Thyroid gland (tissue), 4 donors: ENCODE data around the gene ARHGDIG. TPM values are rescaled to one million over a fixed set of nuclear protein-coding genes. Genes with fewer than 3 reads are reported as not detected.

Source experiments
- DNase-seq, 2 donors: peaks; one replicate each; pipeline ENCODE4 v3.0.0-alpha.2; 2019
- H3K27ac ChIP-seq, 3 donors: fragments of 200-600 bp; sonication (generic); 1 replicate in 2 of 3; 2 replicates in 1 of 3; pipeline ENCODE4 v1.5.1; 2016 to 2019; ENCODE audit warnings: mild to moderate bottlenecking in 1 of 3, moderate library complexity in 1 of 3
- H3K27me3 ChIP-seq: fragments of 200-600 bp; sonication (generic); one replicate; pipeline ENCODE4 v1.5.1; 2019
- H3K36me3 ChIP-seq, 2 donors: fragments of 200-600 bp; sonication (generic); one replicate each; pipeline ENCODE4 v1.5.1; 2016 to 2019
- H3K4me1 ChIP-seq, 2 donors: fragments of 200-600 bp; sonication (generic); one replicate each; pipeline ENCODE4 v1.5.1; 2017 to 2019
- H3K4me3 ChIP-seq, 3 donors: fragments of 200-600 bp; sonication (generic); replicated peaks in 1 of 3; 1 replicate in 2 of 3; 2 replicates in 1 of 3; pipeline ENCODE4 v1.5.1; 2016; ENCODE audit warnings: mild to moderate bottlenecking in 1 of 3
- H3K9me3 ChIP-seq: fragments of 200-600 bp; sonication (generic); one replicate; pipeline ENCODE4 v1.5.1; 2017
- POLR2A ChIP-seq, 2 donors: fragments of 450-650 bp; IDR thresholded peaks; one replicate each; pipeline ENCODE4 v1.6.1; 2017; ENCODE audit warnings: antibody characterized with exemption in 2 of 2, mild to moderate bottlenecking in 2 of 2, moderate library complexity in 1 of 2
- WGBS, 2 donors: methylation state at CpG; one replicate each; pipeline ENCODE4 v1.1.5; 2017; 5-methylcytosine and 5-hydroxymethylcytosine counted together
- intact Hi-C: fragments of 100-400 bp; cut with DNase I; formaldehyde crosslinking; loops from one replicate; pipeline ENCODE4 v1.15.1; 2023
- total RNA-seq, 4 donors: library from RNA; depleted of rRNA; stranded (reverse); fragments of >200 nt; gene quantifications; one replicate each; pipeline ENCODE4 v1.2.3, GENCODE V29; 2016
- TF ChIP-seq, protein P1 (sequence below), 6 experiments: fragments of 200-600 bp in 3 of 6; fragments of 450-650 bp in 3 of 6; sonication (generic) in 3 of 6; IDR thresholded peaks; one replicate each; pipeline ENCODE4 v1.5.1; 2016 to 2019; ENCODE audit warnings: antibody characterized with exemption in 6 of 6, mild to moderate bottlenecking in 2 of 6, inconsistent platforms in 1 of 6, moderate library complexity in 1 of 6

The ARHGDIG gene
- total RNA-seq, 4 donors from 2014 or later, result not detected

- 88 to 91% methylated on average over 10 of the region's 10 CpGs for WGBS, 2 donors
- intact Hi-C loops, result no loop called here
- H3K4me1 ChIP-seq, result peaks cover 8 to 10% of the 10 kb centered on the region in 2 donors
- no peaks in the 10 kb centered on the region for H3K27me3 ChIP-seq
- H3K36me3 ChIP-seq, result peaks cover 42 to 55% of the 10 kb centered on the region in 2 donors
- no peak for DNase-seq
- H3K4me3 ChIP-seq, result no peak overlapping the region
- no peak overlapping the region for H3K27ac ChIP-seq
- TF ChIP-seq POLR2A (IDR thresholded peaks at IDR 0.05), result no peak
- TF ChIP-seq, protein P1, sequence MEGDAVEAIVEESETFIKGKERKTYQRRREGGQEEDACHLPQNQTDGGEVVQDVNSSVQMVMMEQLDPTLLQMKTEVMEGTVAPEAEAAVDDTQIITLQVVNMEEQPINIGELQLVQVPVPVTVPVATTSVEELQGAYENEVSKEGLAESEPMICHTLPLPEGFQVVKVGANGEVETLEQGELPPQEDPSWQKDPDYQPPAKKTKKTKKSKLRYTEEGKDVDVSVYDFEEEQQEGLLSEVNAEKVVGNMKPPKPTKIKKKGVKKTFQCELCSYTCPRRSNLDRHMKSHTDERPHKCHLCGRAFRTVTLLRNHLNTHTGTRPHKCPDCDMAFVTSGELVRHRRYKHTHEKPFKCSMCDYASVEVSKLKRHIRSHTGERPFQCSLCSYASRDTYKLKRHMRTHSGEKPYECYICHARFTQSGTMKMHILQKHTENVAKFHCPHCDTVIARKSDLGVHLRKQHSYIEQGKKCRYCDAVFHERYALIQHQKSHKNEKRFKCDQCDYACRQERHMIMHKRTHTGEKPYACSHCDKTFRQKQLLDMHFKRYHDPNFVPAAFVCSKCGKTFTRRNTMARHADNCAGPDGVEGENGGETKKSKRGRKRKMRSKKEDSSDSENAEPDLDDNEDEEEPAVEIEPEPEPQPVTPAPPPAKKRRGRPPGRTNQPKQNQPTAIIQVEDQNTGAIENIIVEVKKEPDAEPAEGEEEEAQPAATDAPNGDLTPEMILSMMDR (IDR thresholded peaks at IDR 0.05), result no peak
- no peaks in the 10 kb centered on the region for H3K9me3 ChIP-seq
Observed at GRCh38 chr16:259226-259625, 21.2 kb upstream of the ARHGDIG start.

- no peak for TF ChIP-seq POLR2A (IDR thresholded peaks at IDR 0.05)
- TF ChIP-seq, protein P1 (IDR thresholded peaks at IDR 0.05), result no peak
- 91 to 100% methylated on average over 7 to 10 of the region's 13 CpGs for WGBS, 2 donors
- H3K9me3 ChIP-seq, result no peaks in the 10 kb centered on the region
- H3K36me3 ChIP-seq, result peaks cover 48 to 55% of the 10 kb centered on the region in 2 donors
- no peak overlapping the region for H3K4me3 ChIP-seq
- intact Hi-C loops, result no loop called here
- H3K27me3 ChIP-seq, result no peaks in the 10 kb centered on the region
- peaks cover 8 to 10% of the 10 kb centered on the region in 2 donors for H3K4me1 ChIP-seq
- H3K27ac ChIP-seq, result no peak overlapping the region
- DNase-seq, result no peak
Observed at GRCh38 chr16:259814-260253, 20.6 kb upstream of the ARHGDIG start.

DNA sequence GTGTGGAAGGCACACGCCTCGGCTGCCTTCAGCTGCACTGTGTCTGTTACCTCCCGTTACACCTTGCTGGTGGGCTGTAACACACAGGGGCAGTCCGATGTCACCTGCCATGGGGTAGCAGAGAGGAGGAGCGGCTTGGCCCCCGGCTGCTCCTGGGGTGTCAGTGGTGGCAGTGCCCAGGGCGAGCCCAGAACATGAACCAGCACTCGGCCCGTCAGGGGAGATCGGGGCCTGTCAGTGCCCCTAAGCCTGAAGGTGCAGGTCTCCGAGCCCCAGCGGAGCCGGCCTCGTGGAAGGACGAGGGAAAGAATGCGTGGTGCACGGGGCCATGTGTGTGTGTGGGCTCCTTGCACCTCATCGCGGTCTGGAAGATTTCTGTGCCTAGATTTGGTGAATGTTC lies 20.1 kb upstream of the ARHGDIG start:
- DNase-seq, result no peak
- no peak for TF ChIP-seq POLR2A (IDR thresholded peaks at IDR 0.05)
- TF ChIP-seq, protein P1 (IDR thresholded peaks at IDR 0.05), result no peak
- no peaks in the 10 kb centered on the region for H3K9me3 ChIP-seq
- no peak overlapping the region for H3K4me3 ChIP-seq
- H3K27ac ChIP-seq, result no peak overlapping the region
- no peaks in the 10 kb centered on the region for H3K27me3 ChIP-seq
- H3K36me3 ChIP-seq, result peaks cover 50 to 59% of the 10 kb centered on the region in 2 donors
- intact Hi-C loops, result no loop called here
- 98 to 99% methylated on average over 13 to 17 of the region's 19 CpGs for WGBS, 2 donors
- H3K4me1 ChIP-seq, result peaks cover 8 to 10% of the 10 kb centered on the region in 2 donors

DNA sequence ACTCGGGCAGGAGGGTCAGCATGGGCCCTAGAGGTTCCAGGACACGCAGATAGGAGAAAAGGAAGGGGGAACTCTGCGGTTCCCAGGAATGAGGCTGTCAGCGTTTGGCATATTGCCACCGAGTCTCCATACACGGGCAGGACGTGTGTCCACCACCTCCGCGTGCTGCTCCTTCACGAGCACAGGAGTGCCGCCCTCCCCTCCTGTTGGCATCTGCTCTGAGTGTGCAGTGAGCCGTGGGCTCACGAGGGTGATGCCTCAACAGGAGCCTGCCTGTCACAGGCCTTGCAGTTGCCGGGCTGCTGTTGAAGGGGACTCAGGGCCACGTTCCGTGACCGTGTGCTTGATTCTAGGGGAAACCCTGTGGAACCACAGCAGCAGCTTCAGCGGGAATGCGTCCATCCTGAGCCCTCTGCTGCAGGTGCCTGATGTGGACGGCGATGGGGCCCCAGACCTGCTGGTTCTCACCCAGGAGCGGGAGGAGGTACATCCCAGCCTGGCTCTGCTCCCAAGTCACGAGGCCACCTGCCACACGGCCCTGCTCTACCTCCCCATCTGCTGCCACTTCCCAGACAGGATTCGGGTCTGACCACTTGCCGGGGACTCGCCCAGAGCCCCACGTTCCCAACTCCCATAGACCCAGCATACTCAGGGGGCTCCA lies 19.2 kb upstream of the ARHGDIG start:
- Histone ChIP-seq H3K27ac (no peak overlapping the region), H3K4me3 (no peak overlapping the region), H3K27me3 (no peaks in the 10 kb centered on the region), H3K36me3 (peaks cover 50 to 53% of the 10 kb centered on the region in 2 donors), H3K4me1 (peaks cover 8 to 10% of the 10 kb centered on the region in 2 donors), H3K9me3 (no peaks in the 10 kb centered on the region)
- intact Hi-C loops, result no loop called here
- 65 to 85% methylated on average over 10 to 21 of the region's 28 CpGs for WGBS, 2 donors
- TF ChIP-seq, protein P1 (IDR thresholded peaks at IDR 0.05), result no peak
- TF ChIP-seq POLR2A (IDR thresholded peaks at IDR 0.05), result no peak
- peak; percentile 94 for DNase-seq

- no peak for DNase-seq
- H3K36me3 ChIP-seq, result peaks cover 50 to 51% of the 10 kb centered on the region in 2 donors
Observed at GRCh38 chr16:262121-262745, 18.2 kb upstream of the ARHGDIG start.

More at GRCh38 chr16:262121-262745, 18.2 kb upstream of the ARHGDIG start:
- H3K27me3 ChIP-seq, result no peaks in the 10 kb centered on the region
- TF ChIP-seq, protein P1 (IDR thresholded peaks at IDR 0.05), result no peak
- no peak for TF ChIP-seq POLR2A (IDR thresholded peaks at IDR 0.05)
- no peak overlapping the region for H3K27ac ChIP-seq
- intact Hi-C loops, result no loop called here
- 92 to 94% methylated on average over 17 to 29 of the region's 29 CpGs for WGBS, 2 donors
- no peaks in the 10 kb centered on the region for H3K9me3 ChIP-seq
- H3K4me3 ChIP-seq, result no peak overlapping the region
- peaks cover 8 to 10% of the 10 kb centered on the region in 2 donors for H3K4me1 ChIP-seq
